ENCODE measurements around the gene ENPP1.

GRCh38 chr6:131828080-131828479 lies 20.3 kb downstream of the ENPP1 start:
- TF ChIP-seq POLR2A (IDR thresholded peaks at IDR 0.05) (no peak), EP300 (IDR thresholded peaks at IDR 0.05) (no peak), CTCF (IDR thresholded peaks at IDR 0.05) (no peak)

Data from ovary (tissue), 3 donors.